Measurements from ENCODE around the gene BTN1A1. TPM values are rescaled to one million over a fixed set of nuclear protein-coding genes. Genes with fewer than 3 reads are reported as not detected.

BTN1A1 gene
- total RNA-seq, 2 donors from 2014 or later: not detected

GRCh38 chr6:26537160-26537845 is 37.2 kb downstream of the BTN1A1 start:
- H3K27me3 ChIP-seq: no peaks in the 10 kb centered on the region
- TF ChIP-seq CTCF (IDR thresholded peaks at IDR 0.05) (peak in 2 of 7 experiments; percentile 7 to 21), POLR2A (IDR thresholded peaks at IDR 0.05) (peak in 2 of 3 donors; percentile 18 to 21)
- ATAC-seq (peak; percentile 79), DNase-seq (peak; percentile 92 to 95 (median 94))
- H3K4me1 ChIP-seq: peaks cover 24% of the 10 kb centered on the region
- no peaks in the 10 kb centered on the region for H3K36me3 ChIP-seq (replicated peaks in 1 of 2; ENCODE audit: insufficient read depth in 1 of 2, low read depth in 2 of 2)
- 0% methylated on average over 25 to 37 of the region's 37 CpGs for WGBS, 2 donors
- no peaks in the 10 kb centered on the region for H3K9me3 ChIP-seq
- peak overlapping the region; percentile 4 to 95 for H3K4me3 ChIP-seq
- peak overlapping the region; percentile 73 to 95 (median 84) for H3K27ac ChIP-seq
- intact Hi-C loops (cut with DNase I): no loop called here

GRCh38 chr6:26537846-26538571 is 37.9 kb downstream of the BTN1A1 start, which contains the start of gene HMGN4:
TSS of gene HMGN4 (plus strand) at chr6:26538366. CDS start at chr6:26545207, 6,841 bp downstream.
- Histone ChIP-seq H3K27ac (peak within 1 kb of the TSS; percentile 73 to 95 (median 84)), H3K9me3 (no peaks in the 10 kb centered on the region), H3K4me3 (peak within 1 kb of the TSS; percentile 79 to 95), H3K4me1 (peaks cover 19% of the 10 kb centered on the region), H3K36me3 (replicated peaks in 1 of 2; ENCODE audit: insufficient read depth in 1 of 2, low read depth in 2 of 2) (no peaks in the 10 kb centered on the region), H3K27me3 (no peaks in the 10 kb centered on the region)
- peak; percentile 75 to 88 (median 76) for DNase-seq
- peak in 2 of 3 donors; percentile 66 to 72 for TF ChIP-seq POLR2A (IDR thresholded peaks at IDR 0.05)
- TF ChIP-seq CTCF (IDR thresholded peaks at IDR 0.05): peak in 3 of 7 experiments; percentile 13 to 31 (median 17)
- peak; percentile 81 for ATAC-seq
- intact Hi-C loops (cut with DNase I): no loop called here
- WGBS, 2 donors: 0% methylated on average over 26 to 49 of the region's 49 CpGs

GRCh38 chr6:26538572-26538902 is 38.4 kb downstream of the BTN1A1 start:
- peaks cover 18% of the 10 kb centered on the region for H3K4me1 ChIP-seq
- no peaks in the 10 kb centered on the region for H3K27me3 ChIP-seq
- peak overlapping the region; percentile 79 to 95 for H3K4me3 ChIP-seq
- H3K36me3 ChIP-seq (replicated peaks in 1 of 2; ENCODE audit: insufficient read depth in 1 of 2, low read depth in 2 of 2): no peaks in the 10 kb centered on the region
- 0 to 1% methylated on average over 10 to 15 of the region's 15 CpGs for WGBS, 2 donors
- H3K9me3 ChIP-seq: no peaks in the 10 kb centered on the region
- TF ChIP-seq CTCF (IDR thresholded peaks at IDR 0.05) (no peak), POLR2A (IDR thresholded peaks at IDR 0.05) (peak in 1 of 3 donors; percentile 4)
- intact Hi-C loops (cut with DNase I): no loop called here
- ATAC-seq: no peak
- no peak for DNase-seq
- peak overlapping the region; percentile 32 to 95 (median 78) for H3K27ac ChIP-seq

- Histone ChIP-seq H3K36me3 (replicated peaks in 1 of 2; ENCODE audit: insufficient read depth in 1 of 2, low read depth in 2 of 2) (no peaks in the 10 kb centered on the region), H3K4me3 (no peak overlapping the region), H3K27ac (no peak overlapping the region), H3K4me1 (peaks cover 18% of the 10 kb centered on the region), H3K9me3 (no peaks in the 10 kb centered on the region), H3K27me3 (no peaks in the 10 kb centered on the region)
- ATAC-seq: no peak
- WGBS, 2 donors: 69 to 72% methylated on average over 16 of the region's 16 CpGs
- TF ChIP-seq POLR2A (IDR thresholded peaks at IDR 0.05) (no peak), CTCF (IDR thresholded peaks at IDR 0.05) (no peak)
- intact Hi-C loops (cut with DNase I): no loop called here
- no peak for DNase-seq
These were observed 39.0 kb downstream of the BTN1A1 start for GRCh38 chr6:26539071-26539615.
